ENCODE data around the gene SNX24.

DNA sequence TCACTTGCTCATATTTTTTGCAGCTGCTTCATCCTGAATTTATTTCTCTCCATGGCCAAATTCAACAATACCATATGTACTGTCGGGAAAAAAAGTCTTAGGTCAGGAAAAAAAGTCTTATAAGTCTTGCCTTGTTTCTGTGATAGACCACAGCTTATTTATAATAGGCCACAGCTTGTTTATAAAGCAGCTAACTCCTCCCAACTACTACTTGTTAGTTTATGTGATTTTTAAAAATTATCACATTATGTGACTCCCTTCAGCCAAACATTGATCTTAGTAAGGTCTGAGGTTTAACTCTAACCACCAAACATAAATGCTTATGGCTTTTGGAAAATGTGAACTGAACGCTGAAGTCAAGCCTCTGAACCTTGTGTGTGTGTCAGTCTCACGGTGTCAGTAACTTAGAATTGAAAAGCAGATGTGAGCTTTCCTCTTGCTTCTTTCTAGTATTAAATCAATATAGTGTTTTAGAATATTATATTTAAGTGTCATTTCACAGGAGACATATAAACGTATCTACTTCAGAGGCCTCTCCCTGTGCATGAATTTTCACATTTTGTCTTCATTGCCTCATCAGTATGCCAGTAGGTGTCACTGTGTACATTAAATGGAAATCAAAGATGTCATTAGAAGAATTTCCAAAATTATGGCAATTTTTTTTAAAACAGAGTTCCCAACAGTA is 51.3 kb downstream of the SNX24 start:
- peak in 1 of 7 experiments; percentile 19 for TF ChIP-seq CTCF (IDR thresholded peaks at IDR 0.05)
- TF ChIP-seq POLR2AphosphoS5 (IDR thresholded peaks at IDR 0.05) = no peak
- TF ChIP-seq EP300 (IDR thresholded peaks at IDR 0.05) = no peak
- no peak for TF ChIP-seq POLR2A (IDR thresholded peaks at IDR 0.05)
